NCI-H69 (cell line): Measurements from ENCODE around the gene ACSM5.
"Not testable (repeated sequence)": the region's sequence is repeated elsewhere in the genome, so short reads cannot be mapped to it uniquely, and the experiment has no call there.

Source experiments
- DNase-seq: peaks from one replicate; lab custom pipeline; 2025; lab: John Stamatoyannopoulos, UW

Gene ACSM5

GRCh38 chr16:20399185-20399584, 10.1 kb upstream of the ACSM5 start:
- DNase-seq = no peak

GRCh38 chr16:20401066-20401465, 8.3 kb upstream of the ACSM5 start:
- no peak for DNase-seq

- DNase-seq = no peak
Measured at GRCh38 chr16:20401475-20402016, 7.8 kb upstream of the ACSM5 start.

- DNase-seq = no peak
Measured at GRCh38 chr16:20402651-20403050, 6.7 kb upstream of the ACSM5 start.

GRCh38 chr16:20404637-20405036, 4.7 kb upstream of the ACSM5 start, which contains the start of gene PDILT:
Gene PDILT (minus strand): TSS chr16:20404737. CDS start chr16:20399300, 5,437 bp downstream.
- DNase-seq = no peak

GRCh38 chr16:20410121-20410723, 888 bp downstream of the ACSM5 start:
- no peak for DNase-seq

- DNase-seq = no peak
Measured at GRCh38 chr16:20411055-20411454, 1.7 kb downstream of the ACSM5 start.

- DNase-seq = no peak
Measured at GRCh38 chr16:20415541-20415940, 6.2 kb downstream of the ACSM5 start.

GRCh38 chr16:20419093-20419492, 9.8 kb downstream of the ACSM5 start:
- DNase-seq = not testable (repeated sequence)

GRCh38 chr16:20421748-20422147, 12.4 kb downstream of the ACSM5 start:
- not testable (repeated sequence) for DNase-seq

- DNase-seq = not testable (repeated sequence)
Measured at GRCh38 chr16:20423772-20424128, 14.4 kb downstream of the ACSM5 start.

GRCh38 chr16:20424129-20424866, 15.0 kb downstream of the ACSM5 start:
- DNase-seq = no peak

- DNase-seq = not testable (repeated sequence)
Measured at GRCh38 chr16:20427401-20427797, 18.1 kb downstream of the ACSM5 start.

- not testable (repeated sequence) for DNase-seq
Measured at GRCh38 chr16:20429499-20429898, 20.2 kb downstream of the ACSM5 start.

- not testable (repeated sequence) for DNase-seq
Measured at GRCh38 chr16:20430480-20430879, 21.1 kb downstream of the ACSM5 start.

- no peak for DNase-seq
Measured at GRCh38 chr16:20430948-20431347, 21.6 kb downstream of the ACSM5 start.

- not testable (repeated sequence) for DNase-seq
Measured at GRCh38 chr16:20438950-20439349, 29.6 kb downstream of the ACSM5 start.

- not testable (repeated sequence) for DNase-seq
Measured at GRCh38 chr16:20439820-20440231, 30.5 kb downstream of the ACSM5 start.

- not testable (repeated sequence) for DNase-seq
Measured at GRCh38 chr16:20440731-20441130, 31.4 kb downstream of the ACSM5 start.

GRCh38 chr16:20441191-20441590, 31.9 kb downstream of the ACSM5 start:
- no peak for DNase-seq

GRCh38 chr16:20441859-20442258, 32.5 kb downstream of the ACSM5 start:
- not testable (repeated sequence) for DNase-seq

- DNase-seq = not testable (repeated sequence)
Measured at GRCh38 chr16:20446652-20447393, 37.5 kb downstream of the ACSM5 start.
